HG03097 (cell line): Measurements from ENCODE around the gene STAP2.

Source experiments
- ATAC-seq: cut with Tn5 transposase; IDR thresholded peaks from one replicate; pipeline ENCODE4 v1.9.1; 2021; ENCODE audit not compliant: unreplicated experiment, low FRiP score

The STAP2 gene, protein sequence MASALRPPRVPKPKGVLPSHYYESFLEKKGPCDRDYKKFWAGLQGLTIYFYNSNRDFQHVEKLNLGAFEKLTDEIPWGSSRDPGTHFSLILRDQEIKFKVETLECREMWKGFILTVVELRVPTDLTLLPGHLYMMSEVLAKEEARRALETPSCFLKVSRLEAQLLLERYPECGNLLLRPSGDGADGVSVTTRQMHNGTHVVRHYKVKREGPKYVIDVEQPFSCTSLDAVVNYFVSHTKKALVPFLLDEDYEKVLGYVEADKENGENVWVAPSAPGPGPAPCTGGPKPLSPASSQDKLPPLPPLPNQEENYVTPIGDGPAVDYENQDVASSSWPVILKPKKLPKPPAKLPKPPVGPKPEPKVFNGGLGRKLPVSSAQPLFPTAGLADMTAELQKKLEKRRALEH

DNA sequence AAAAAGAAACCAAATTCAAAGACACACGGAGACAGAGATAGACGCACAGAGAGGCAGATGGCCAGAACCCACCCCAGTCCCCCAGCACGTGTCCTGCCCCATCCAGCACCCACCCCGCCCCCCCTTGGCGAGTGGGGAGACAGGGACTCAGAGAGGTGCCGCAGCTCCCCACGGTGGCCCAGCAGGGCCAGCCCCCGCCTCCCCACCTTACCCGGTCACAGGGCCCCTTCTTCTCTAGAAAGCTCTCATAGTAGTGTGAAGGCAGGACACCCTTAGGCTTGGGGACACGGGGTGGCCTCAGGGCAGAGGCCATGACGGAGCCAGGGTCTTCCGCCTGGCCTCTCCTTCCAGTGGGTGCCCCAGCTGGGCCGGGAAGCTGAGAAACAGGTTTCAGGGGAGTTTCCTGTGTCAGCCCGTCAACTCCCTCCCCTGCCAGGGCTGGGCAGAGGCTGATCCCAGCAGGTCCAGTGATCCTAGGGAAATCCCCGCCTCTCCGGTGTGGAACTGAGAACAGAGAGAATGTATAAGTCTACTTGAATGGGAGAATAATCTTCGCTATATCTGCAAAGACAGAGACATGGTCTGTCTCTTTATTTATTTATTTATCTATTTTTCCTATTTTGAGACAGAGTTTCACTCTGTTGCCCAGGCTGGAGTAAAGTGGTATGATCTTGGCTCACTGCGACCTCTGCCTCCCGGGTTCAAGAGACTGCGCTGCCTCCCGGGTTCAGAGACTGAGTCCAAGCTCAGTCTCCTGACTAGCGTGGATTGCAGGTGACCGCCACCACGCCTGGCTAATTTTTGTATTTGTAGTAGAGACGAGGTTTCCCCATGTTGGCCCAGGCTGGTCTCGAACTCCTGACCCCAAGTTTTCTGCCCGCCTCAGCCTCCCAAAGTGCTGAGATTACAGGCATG lies at the start of gene STAP2:
Gene STAP2 (minus strand): TSS at position 387 of the 915 bp plus-strand sequence. CDS start 74 bp downstream, at position 313.
- ATAC-seq, result no peak

DNA sequence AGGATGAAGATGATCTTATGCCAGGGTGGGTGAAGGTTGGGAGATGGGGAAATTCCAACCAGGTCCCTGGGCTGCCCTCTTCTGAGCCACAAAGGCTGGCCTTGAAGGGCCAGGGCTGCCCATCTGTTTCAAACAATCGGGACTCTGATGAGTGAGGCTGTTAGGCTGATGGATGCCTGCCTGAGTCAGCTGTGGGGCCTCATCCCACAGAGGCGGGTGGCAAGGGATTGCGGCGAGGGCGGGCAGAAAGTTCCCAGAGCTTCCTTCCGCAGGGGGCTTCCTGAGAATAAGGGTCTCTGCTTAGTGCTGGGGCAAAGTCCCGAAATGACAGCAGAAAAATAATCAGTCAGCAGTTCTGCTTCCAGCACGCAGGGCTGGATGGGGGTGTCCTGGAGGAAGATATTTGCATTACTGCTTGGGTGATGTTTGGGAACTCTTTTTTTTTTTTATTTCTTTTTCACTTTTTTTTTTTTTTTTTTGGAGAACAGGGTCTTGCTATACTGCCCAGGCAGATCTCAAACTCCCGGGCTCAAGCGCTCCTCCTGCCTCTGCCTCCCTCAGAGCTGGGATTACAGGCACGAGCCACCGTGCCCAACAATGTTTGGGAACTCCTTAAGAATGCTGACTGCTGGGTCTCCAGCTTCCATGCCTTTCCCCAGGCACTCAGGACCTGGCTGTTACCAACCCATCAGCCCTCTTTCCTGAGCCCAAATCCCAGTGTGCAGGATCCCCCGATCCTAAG lies 47.6 kb upstream of the STAP2 start:
- no peak for ATAC-seq

GRCh38 chr19:4385291-4386040 lies 46.8 kb upstream of the STAP2 start:
- ATAC-seq, result no peak

DNA sequence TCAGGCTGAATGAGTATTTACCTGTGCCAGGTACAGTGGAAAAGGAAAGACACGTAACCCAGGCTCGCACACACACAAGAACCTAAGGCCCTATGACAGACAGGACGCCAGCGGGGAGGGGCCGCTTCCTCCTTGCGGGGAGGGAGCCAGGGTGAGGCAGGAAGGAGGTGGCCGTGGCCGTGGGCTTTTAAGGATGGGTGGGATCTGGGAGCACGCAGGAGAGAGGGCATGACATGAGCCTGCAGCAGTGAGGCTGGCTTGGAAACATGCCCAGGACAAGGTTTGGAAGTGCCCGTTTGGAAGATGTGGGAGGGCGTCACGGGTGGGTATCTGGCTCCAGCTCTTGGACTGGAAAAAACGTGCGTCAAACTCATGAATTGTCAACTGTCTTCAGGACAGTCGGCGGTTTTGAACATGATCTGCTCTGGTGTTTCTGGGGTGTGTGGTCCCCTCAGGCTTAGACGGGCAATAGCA lies 41.7 kb upstream of the STAP2 start:
- ATAC-seq, result no peak

DNA sequence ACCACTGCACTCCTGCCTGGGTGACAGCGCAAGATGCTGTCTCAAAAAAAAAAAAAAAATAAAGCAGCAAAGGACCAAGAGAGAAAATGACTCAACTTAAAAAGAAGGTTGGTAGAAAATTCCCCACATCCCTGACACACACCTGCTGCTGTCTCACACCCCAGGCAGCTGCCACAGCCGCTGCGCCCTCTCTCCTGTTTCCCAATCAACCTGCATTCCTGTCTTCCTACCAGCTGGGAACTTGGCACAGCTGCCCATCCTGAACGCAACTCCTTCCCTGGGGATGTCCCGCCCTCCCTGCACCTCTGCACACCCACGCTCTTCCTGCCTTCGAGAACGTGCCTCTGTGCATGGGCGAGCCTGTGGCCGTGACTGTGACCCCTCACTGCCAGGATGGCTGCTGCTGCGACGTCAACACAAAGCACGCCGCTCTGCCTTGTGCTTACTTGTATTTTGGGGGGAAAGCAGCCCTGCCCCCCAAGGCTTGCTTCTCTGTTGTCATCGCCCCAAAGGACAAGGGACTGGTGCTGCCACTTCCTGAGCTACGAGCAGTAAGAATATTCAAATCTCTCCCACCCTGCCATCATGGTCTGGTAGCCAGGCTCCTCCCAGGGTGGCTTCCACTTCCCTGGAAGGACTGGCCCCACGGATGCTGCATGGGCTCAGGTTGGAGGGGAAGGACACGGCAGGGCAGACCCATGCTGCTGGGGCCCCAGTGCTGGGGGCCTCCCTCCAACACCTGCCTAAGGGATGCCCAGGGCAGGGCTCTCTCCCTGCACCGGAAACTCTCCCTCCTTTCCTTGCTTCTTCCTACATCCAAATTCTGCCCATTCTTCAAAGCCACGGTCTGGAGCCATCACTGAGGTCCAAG lies 41.0 kb upstream of the STAP2 start:
- no peak for ATAC-seq

DNA sequence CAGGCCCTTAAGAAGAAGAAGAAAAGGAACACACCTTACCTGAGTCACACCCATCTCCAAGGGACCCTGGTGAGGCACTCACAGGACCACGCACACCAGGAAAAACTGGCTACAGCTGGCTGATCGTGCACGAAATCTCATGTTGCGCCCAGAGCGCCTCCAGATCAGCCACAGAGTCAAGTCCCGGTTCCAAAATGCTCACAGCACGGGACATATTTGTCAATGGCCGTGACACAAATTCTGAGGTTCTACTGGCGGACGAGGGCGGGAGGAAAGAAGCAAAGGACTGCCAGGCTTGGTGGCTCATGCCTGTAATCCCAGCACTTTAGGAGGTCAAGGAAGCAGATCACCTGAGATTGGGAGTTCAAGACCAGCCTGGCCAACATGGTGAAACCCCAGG lies 40.3 kb upstream of the STAP2 start:
- ATAC-seq, result no peak

DNA sequence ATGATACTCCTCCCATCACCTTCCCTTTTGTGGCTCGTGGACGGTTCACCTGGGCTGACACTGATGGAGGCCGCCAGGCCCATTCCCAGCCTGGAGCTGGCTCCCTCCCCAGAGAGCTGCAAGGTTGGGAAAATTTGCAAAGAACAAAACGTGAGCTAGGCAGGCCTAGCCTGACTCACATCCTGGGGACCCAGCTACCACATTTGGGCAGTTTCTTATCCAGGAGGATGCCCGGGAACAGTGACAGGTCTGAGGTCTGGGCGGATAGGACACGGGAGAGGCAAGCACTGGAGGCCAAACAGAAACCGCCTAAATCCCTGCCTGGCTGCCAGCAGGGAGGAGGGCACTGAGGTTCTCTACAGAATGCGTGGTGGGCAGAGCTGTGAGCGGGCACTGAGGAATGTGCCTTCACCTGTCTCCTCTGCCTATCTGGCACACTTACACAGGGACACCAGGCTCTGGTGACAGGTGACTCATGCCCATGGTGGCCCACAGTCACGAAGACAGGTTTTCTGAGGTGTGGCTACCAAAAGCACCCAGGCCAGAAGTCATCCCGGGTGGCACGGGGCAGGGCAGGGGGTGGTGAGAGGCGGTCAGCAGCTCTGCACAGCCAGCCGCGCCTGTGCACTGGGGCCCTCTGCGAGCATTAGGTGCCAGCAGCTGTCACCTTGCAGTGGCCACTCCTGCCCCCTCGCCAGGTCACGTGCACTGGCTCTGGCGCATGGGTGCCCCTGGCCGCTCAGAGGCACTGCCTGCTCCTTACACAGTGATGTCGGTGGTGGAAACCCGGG lies 38.6 kb upstream of the STAP2 start:
- no peak for ATAC-seq

GRCh38 chr19:4376671-4376990 lies 38.0 kb upstream of the STAP2 start:
- no peak for ATAC-seq

- ATAC-seq, result no peak
Observed at GRCh38 chr19:4376028-4376670, 37.5 kb upstream of the STAP2 start.

DNA sequence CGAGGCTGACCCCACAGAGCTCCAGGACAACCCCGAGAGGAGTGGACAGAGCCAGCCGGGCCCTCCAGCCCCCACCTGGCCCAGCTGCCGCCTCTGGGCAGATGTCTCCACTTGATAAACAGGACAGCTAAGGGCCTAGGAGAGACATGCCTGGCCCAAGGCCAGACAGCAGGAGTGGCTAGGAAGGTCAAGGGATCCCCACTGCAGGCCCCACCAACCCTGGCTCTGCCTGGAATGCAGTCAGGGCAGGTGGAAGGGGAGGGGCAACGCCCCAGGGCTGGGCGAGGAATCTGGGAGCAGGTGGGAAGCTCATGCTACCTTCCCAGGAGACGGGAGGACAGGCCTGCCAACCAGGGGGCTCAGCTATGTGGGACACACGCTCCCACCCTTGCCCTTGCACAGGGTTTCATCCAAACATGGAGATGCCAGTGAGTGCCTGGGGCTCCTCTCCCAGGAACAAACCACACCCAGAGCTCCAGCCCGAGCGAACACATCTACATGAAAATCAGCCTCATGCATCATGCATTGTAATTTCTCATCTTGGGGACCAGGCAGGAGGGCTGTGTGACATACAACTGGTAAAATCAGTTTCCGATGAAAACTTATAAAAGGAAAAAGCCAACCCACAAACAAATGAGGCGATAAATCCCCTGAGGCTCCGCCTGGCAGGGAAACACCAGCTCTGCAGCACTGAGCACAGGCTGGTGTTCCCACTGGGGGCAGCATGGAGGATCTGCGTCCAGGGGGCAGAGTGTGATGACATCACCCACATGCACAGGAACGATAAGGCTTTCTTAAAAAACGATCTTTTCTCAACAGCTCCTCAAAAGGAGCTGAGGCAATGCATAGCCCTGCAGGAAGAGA lies 36.8 kb upstream of the STAP2 start:
- no peak for ATAC-seq

GRCh38 chr19:4374498-4375163 lies 36.0 kb upstream of the STAP2 start:
- ATAC-seq, result no peak

DNA sequence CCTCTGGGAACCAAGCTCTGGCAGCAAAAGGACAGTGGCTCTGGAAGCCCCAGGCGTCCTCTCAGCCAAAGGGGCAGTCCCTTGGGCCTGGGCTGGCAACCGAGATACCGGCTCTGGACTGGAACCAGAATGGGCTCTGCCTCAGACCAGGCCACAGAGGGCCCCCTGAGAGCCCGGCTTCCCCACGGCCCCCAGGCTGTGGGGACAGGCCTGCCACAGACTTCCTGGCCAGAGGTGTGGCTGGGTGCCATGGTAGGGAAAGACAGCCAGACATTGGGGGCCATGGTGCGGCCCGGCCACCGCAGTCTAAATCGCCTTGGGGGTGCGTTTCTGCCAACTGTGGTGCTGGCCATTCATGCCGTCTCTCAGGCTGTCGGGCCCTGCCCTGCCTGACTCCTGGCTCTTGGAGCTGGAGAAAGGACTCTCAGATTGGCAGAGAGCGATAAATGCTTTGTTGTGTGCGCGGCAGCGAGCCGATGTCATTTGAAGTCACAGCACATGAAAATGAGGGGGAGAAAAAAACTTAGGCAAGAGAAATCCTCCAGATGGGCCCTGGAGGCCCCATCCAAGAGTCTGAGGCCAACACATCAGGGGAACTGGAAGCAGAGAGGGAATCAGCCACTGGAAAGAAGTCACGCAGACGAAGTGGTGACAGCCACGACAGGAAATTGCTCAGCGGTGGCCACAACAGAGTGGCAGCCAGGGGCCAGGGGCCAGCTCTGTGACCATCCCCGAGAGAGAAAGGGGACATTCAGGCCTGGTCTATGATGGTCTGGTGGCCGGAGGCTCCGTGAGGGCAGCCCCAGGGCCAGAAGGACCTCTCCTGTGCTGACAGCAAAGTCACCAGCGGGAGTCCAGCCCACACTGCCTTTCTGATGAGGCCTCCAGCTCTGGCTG lies 35.2 kb upstream of the STAP2 start:
- ATAC-seq, result no peak

GRCh38 chr19:4373013-4373367 lies 34.4 kb upstream of the STAP2 start:
- no peak for ATAC-seq

- no peak for ATAC-seq
Observed at GRCh38 chr19:4372165-4373012, 33.8 kb upstream of the STAP2 start.
